Keratinocyte (primary cell): ENCODE data around the gene FCMR. TPM values are rescaled to one million over a fixed set of nuclear protein-coding genes. Genes with fewer than 3 reads are reported as not detected.

Experiments
- DNase-seq: peaks from one replicate; pipeline ENCODE4 v3.0.0-alpha.2; 2011; ENCODE audit warnings: low read depth, missing footprints, low spot score
- FAIRE-seq: peaks from 2 replicates; lab custom pipeline; 2011; peaks lifted over from hg19 to GRCh38; lab: Jason Lieb, UNC
- H2AFZ ChIP-seq: 2 replicates; pipeline ENCODE4 v1.6.0; 2012; ENCODE audit warnings: low read length, control low read depth, inconsistent platforms; ENCODE audit not compliant: control insufficient read depth
- H3K27ac ChIP-seq: 2 replicates; pipeline ENCODE4 v1.5.1; 2011; ENCODE audit warnings: low read length; ENCODE audit not compliant: control insufficient read depth, insufficient read depth
- H3K27me3 ChIP-seq: 3 replicates; pipeline ENCODE4 v1.6.0; 2011; ENCODE audit warnings: low read length; ENCODE audit not compliant: control insufficient read depth, insufficient read depth; ENCODE audit errors: extremely low read depth
- H3K36me3 ChIP-seq, 2 experiments: 2 replicates in 1 of 2; 3 replicates in 1 of 2; pipeline ENCODE4 v1.5.1; 2011; ENCODE audit warnings: low read length in 2 of 2, mild to moderate bottlenecking in 1 of 2; ENCODE audit not compliant: control insufficient read depth in 2 of 2, insufficient read depth in 2 of 2; ENCODE audit errors: extremely low read depth in 1 of 2
- H3K4me1 ChIP-seq: 3 replicates; pipeline ENCODE4 v1.5.1; 2011; ENCODE audit warnings: low read length; ENCODE audit not compliant: control insufficient read depth, insufficient read depth; ENCODE audit errors: extremely low read depth
- H3K4me2 ChIP-seq: 3 replicates; pipeline ENCODE4 v1.6.0; 2011; ENCODE audit warnings: low read depth, low read length; ENCODE audit not compliant: control insufficient read depth, insufficient read depth; ENCODE audit errors: extremely low read depth
- H3K4me3 ChIP-seq, 3 experiments: fragments of 200-600 bp in 1 of 3; sonication (generic) in 1 of 3; 2 replicates in 2 of 3; 3 replicates in 1 of 3; pipeline ENCODE4 v1.5.1; 2011 to 2016; ENCODE audit warnings: low read length in 3 of 3, mild to moderate bottlenecking in 3 of 3, control low read depth in 2 of 3, inconsistent platforms in 1 of 3, low read depth in 1 of 3, mixed read lengths in 1 of 3, mixed run types in 1 of 3, moderate library complexity in 1 of 3; ENCODE audit not compliant: control insufficient read depth in 2 of 3, insufficient read depth in 2 of 3; ENCODE audit errors: extremely low read depth in 1 of 3
- H3K79me2 ChIP-seq: 2 replicates; pipeline ENCODE4 v1.6.0; 2012; ENCODE audit warnings: low read length; ENCODE audit not compliant: control insufficient read depth, insufficient read depth
- H3K9ac ChIP-seq: 3 replicates; pipeline ENCODE4 v1.6.0; 2011; ENCODE audit warnings: low read length; ENCODE audit not compliant: control insufficient read depth, insufficient read depth; ENCODE audit errors: extremely low read depth
- H3K9me1 ChIP-seq: 3 replicates; pipeline ENCODE4 v1.6.0; 2011; ENCODE audit warnings: low read length; ENCODE audit not compliant: control insufficient read depth, insufficient read depth; ENCODE audit errors: extremely low read depth
- H3K9me3 ChIP-seq: 2 replicates; pipeline ENCODE4 v1.5.1; 2012; ENCODE audit warnings: low read depth, low read length; ENCODE audit not compliant: control insufficient read depth
- H4K20me1 ChIP-seq: 3 replicates; pipeline ENCODE4 v1.6.0; 2011; ENCODE audit warnings: low read length; ENCODE audit not compliant: control insufficient read depth, insufficient read depth; ENCODE audit errors: extremely low read depth
- CTCF ChIP-seq, 3 experiments: IDR thresholded peaks in 1 of 3; conservative IDR thresholded peaks in 1 of 3; optimal IDR thresholded peaks in 1 of 3; 2 replicates in 2 of 3; 3 replicates in 1 of 3; pipeline versions ENCODE3 to v1.5.1; 2011; ENCODE audit warnings: low read length in 3 of 3, mild to moderate bottlenecking in 3 of 3, moderate library complexity in 2 of 3, control low read depth in 1 of 3, inconsistent platforms in 1 of 3; ENCODE audit not compliant: insufficient read depth in 2 of 3; ENCODE audit errors: extremely low read depth in 1 of 3
- EZH2 ChIP-seq: IDR thresholded peaks from one replicate; pipeline ENCODE4 v1.6.1; 2012; ENCODE audit warnings: inconsistent platforms, mild to moderate bottlenecking, low read length, moderate library complexity
- dilution Hi-C: fragments of 300-500 bp; cut with MboI; formaldehyde crosslinking; loops from one replicate; pipeline ENCODE4 v1.7.0; 2020; ENCODE audit warnings: low sequenced_read_pairs; ENCODE audit not compliant: extremely low pct_ligation_motif_present
- polyA plus RNA-seq, 5 experiments: library from polyadenylated mRNA; depleted of rRNA in 3 of 5; stranded (reverse) in 3 of 5; stranded (forward) in 1 of 5; unstranded in 1 of 5; fragments of >200 nt; gene quantifications; 1 replicate in 1 of 5; 2 replicates in 3 of 5; 3 replicates in 1 of 5; pipeline versions ENCODE4 v1.2.1 to v1.2.3, GENCODE V29; 2011 to 2012; ENCODE audit warnings: missing spikeins in 2 of 5, low read depth in 1 of 5, low replicate concordance in 1 of 5

FCMR gene
- polyA plus RNA-seq, 1 donor (not counting 4 experiments of a cell fraction or from before 2014, with no cell fraction given): 1.8 TPM

- FAIRE-seq: no peak
- Histone ChIP-seq H3K9me3 (no peaks in the 10 kb centered on the region), H3K79me2 (no peaks in the 10 kb centered on the region), H3K36me3 (no peaks in the 10 kb centered on the region), H3K4me1 (peaks cover 9% of the 10 kb centered on the region), H2AFZ (no peak overlapping the region), H3K4me3 (no peak overlapping the region), H3K4me2 (no peak overlapping the region), H3K27me3 (peaks cover 2% of the 10 kb centered on the region), H3K27ac (no peak overlapping the region), H4K20me1 (no peaks in the 10 kb centered on the region), H3K9ac (no peak overlapping the region), H3K9me1 (no peaks in the 10 kb centered on the region)
- dilution Hi-C loops: no loop called here
- no peak for DNase-seq
- TF ChIP-seq CTCF (optimal IDR thresholded peaks at IDR 0.05 in 1 of 3, IDR thresholded peaks at IDR 0.05 in 1 of 3, conservative IDR thresholded peaks at IDR 0.05 in 1 of 3; ENCODE audit: extremely low read depth in 1 of 3, insufficient read depth in 2 of 3, low read length in 3 of 3) (no peak), EZH2 (no peak)
These were observed 35.9 kb upstream of the FCMR start for GRCh38 chr1:206957639-206958038.

GRCh38 chr1:206955476-206956451, 34.0 kb upstream of the FCMR start:
- DNase-seq (no peak), FAIRE-seq (no peak)
- H3K27me3 ChIP-seq: peaks cover 2% of the 10 kb centered on the region
- no peaks in the 10 kb centered on the region for H3K36me3 ChIP-seq
- no peaks in the 10 kb centered on the region for H4K20me1 ChIP-seq
- TF ChIP-seq EZH2 (no peak), CTCF (optimal IDR thresholded peaks at IDR 0.05 in 1 of 3, IDR thresholded peaks at IDR 0.05 in 1 of 3, conservative IDR thresholded peaks at IDR 0.05 in 1 of 3; ENCODE audit: extremely low read depth in 1 of 3, insufficient read depth in 2 of 3, low read length in 3 of 3) (no peak)
- no peak overlapping the region for H3K4me2 ChIP-seq
- H3K27ac ChIP-seq: no peak overlapping the region
- no peaks in the 10 kb centered on the region for H3K9me1 ChIP-seq
- no peak overlapping the region for H2AFZ ChIP-seq
- peaks cover 9% of the 10 kb centered on the region for H3K4me1 ChIP-seq
- H3K9ac ChIP-seq: no peak overlapping the region
- no peaks in the 10 kb centered on the region for H3K79me2 ChIP-seq
- no peaks in the 10 kb centered on the region for H3K9me3 ChIP-seq
- dilution Hi-C loops: no loop called here
- no peak overlapping the region for H3K4me3 ChIP-seq
